Fibroblast of lung (primary cell): Measurements from ENCODE around the gene XPO5.

Experiments
- CTCF ChIP-seq, 2 donors: IDR thresholded peaks in 1 of 2; conservative IDR thresholded peaks in 1 of 2; 1 replicate in 1 of 2; 2 replicates in 1 of 2; pipeline ENCODE4 v1.5.1; 2011 to 2012; ENCODE audit warnings: low read length in 2 of 2, control low read depth in 1 of 2, inconsistent platforms in 1 of 2, low read depth in 1 of 2, mild to moderate bottlenecking in 1 of 2
- EZH2 ChIP-seq: IDR thresholded peaks from 2 replicates; pipeline ENCODE4 v1.5.1; 2012; ENCODE audit warnings: low read length, control low read depth, mild to moderate bottlenecking; ENCODE audit errors: missing control alignments

GRCh38 chr6:43489277-43490072 is 86.4 kb downstream of the XPO5 start:
- no peak for TF ChIP-seq CTCF (conservative IDR thresholded peaks at IDR 0.05 in 1 of 2, IDR thresholded peaks at IDR 0.05 in 1 of 2; ENCODE audit: low read depth in 1 of 2, low read length in 2 of 2)
- no peak for TF ChIP-seq EZH2
